WTC11 (cell line): ENCODE data around the gene NR3C2. TPM values are rescaled to one million over a fixed set of nuclear protein-coding genes. Genes with fewer than 3 reads are reported as not detected.

Experiments used
- ATAC-seq: fragments of 200-7000 bp; cut with Tn5 transposase; 2 replicates; pipeline ENCODE4 v1.10.0; 2021; ENCODE audit warnings: mild to moderate bottlenecking, moderate library complexity
- CTCF ChIA-PET: fragments of 300-600 bp; sonication (Branson Sonifier 250); formaldehyde crosslinking; loops from one replicate; lab custom pipeline; 2021; ENCODE audit warnings: antibody characterized with exemption; lab: Charles Lee
- POLR2A ChIA-PET: fragments of 350-600 bp; sonication (Branson Sonifier 250); formaldehyde crosslinking; loops from one replicate; lab custom pipeline; 2021; ENCODE audit warnings: antibody characterized with exemption; lab: Charles Lee
- DNase-seq: peaks from one replicate; pipeline ENCODE4 v3.0.0; 2021; ENCODE audit warnings: low spot score
- H3K27ac Mint-ChIP-seq: 2 replicates; pipeline ENCODE4 v1.8.0; 2021; ENCODE audit warnings: mixed read lengths
- H3K27me3 Mint-ChIP-seq: 2 replicates; pipeline ENCODE4 v1.8.0; 2021; ENCODE audit warnings: low read depth, mild to moderate bottlenecking, moderate library complexity, mixed read lengths
- H3K36me3 Mint-ChIP-seq: 2 replicates; pipeline ENCODE4 v1.8.0; 2021; ENCODE audit warnings: mixed read lengths
- H3K4me1 Mint-ChIP-seq: 2 replicates; pipeline ENCODE4 v1.8.0; 2022; ENCODE audit warnings: mixed read lengths
- H3K4me3 Mint-ChIP-seq: 2 replicates; pipeline ENCODE4 v1.8.0; 2021; ENCODE audit warnings: mild to moderate bottlenecking, moderate library complexity, mixed read lengths
- H3K9me3 Mint-ChIP-seq: 2 replicates; pipeline ENCODE4 v1.8.0; 2021; ENCODE audit warnings: mixed read lengths
- CREM ChIP-seq: sonication (generic); formaldehyde crosslinking; IDR thresholded peaks from 2 replicates; pipeline ENCODE4 v1.8.1; 2022; ENCODE audit warnings: mild to moderate bottlenecking, missing genetic modification reagents, moderate library complexity
- EMX1 ChIP-seq: fragments of 250-450 bp; sonication (Bioruptor Pico); IDR thresholded peaks from 2 replicates; pipeline ENCODE4 v1.8.0; 2021; ENCODE audit warnings: mild to moderate bottlenecking
- ESRRA ChIP-seq: sonication (generic); formaldehyde crosslinking; IDR thresholded peaks from 2 replicates; pipeline ENCODE4 v1.8.1; 2022; ENCODE audit warnings: mild to moderate bottlenecking, missing genetic modification reagents, borderline replicate concordance
- GABPB1 ChIP-seq: sonication (generic); formaldehyde crosslinking; IDR thresholded peaks from 2 replicates; pipeline ENCODE4 v1.8.1; 2023; ENCODE audit warnings: mild to moderate bottlenecking, missing genetic modification reagents
- HMGA2 ChIP-seq: fragments of 250-450 bp; sonication (Bioruptor Pico); IDR thresholded peaks from 2 replicates; pipeline ENCODE4 v1.4.0; 2021; ENCODE audit warnings: mild to moderate bottlenecking, moderate library complexity
- IRF2 ChIP-seq: sonication (generic); formaldehyde crosslinking; IDR thresholded peaks from 2 replicates; pipeline ENCODE4 v1.8.0; 2022; ENCODE audit warnings: low read depth, missing genetic modification reagents, borderline replicate concordance
- JUN ChIP-seq: sonication (generic); formaldehyde crosslinking; IDR thresholded peaks from 2 replicates; pipeline ENCODE4 v1.8.0; 2023; ENCODE audit warnings: mild to moderate bottlenecking, missing genetic modification reagents
- NFE2L1 ChIP-seq: sonication (generic); formaldehyde crosslinking; IDR thresholded peaks from 2 replicates; pipeline ENCODE4 v1.8.1; 2023; ENCODE audit warnings: missing genetic modification reagents
- NR1H2 ChIP-seq: sonication (generic); formaldehyde crosslinking; IDR thresholded peaks from 2 replicates; pipeline ENCODE4 v1.9.0; 2021; ENCODE audit warnings: mild to moderate bottlenecking, moderate library complexity, missing genetic modification reagents
- RORB ChIP-seq: fragments of 250-450 bp; sonication (Bioruptor Pico); IDR thresholded peaks from 2 replicates; pipeline ENCODE4 v1.9.0; 2021; ENCODE audit warnings: mild to moderate bottlenecking
- SMAD4 ChIP-seq: sonication (generic); formaldehyde crosslinking; IDR thresholded peaks from 2 replicates; pipeline ENCODE4 v1.8.0; 2022; ENCODE audit warnings: mild to moderate bottlenecking, missing genetic modification reagents
- SOX15 ChIP-seq: fragments of 250-450 bp; sonication (Bioruptor Pico); IDR thresholded peaks from 2 replicates; pipeline ENCODE4 v1.9.0; 2021; ENCODE audit warnings: mild to moderate bottlenecking
- SP1 ChIP-seq: sonication (generic); formaldehyde crosslinking; conservative IDR thresholded peaks from 2 replicates; pipeline ENCODE4 v1.8.1; 2022; ENCODE audit warnings: missing genetic modification reagents
- ZBTB21 ChIP-seq: sonication (generic); formaldehyde crosslinking; IDR thresholded peaks from 2 replicates; pipeline ENCODE4 v1.8.1; 2023; ENCODE audit warnings: mild to moderate bottlenecking, missing genetic modification reagents, borderline replicate concordance
- ZNF219 ChIP-seq: sonication (generic); formaldehyde crosslinking; IDR thresholded peaks from 2 replicates; pipeline ENCODE4 v1.8.0; 2023; ENCODE audit warnings: missing genetic modification reagents, mild to moderate bottlenecking, borderline replicate concordance
- ZNF416 ChIP-seq: fragments of 250-450 bp; sonication (Bioruptor Pico); IDR thresholded peaks from 2 replicates; pipeline ENCODE4 v1.9.0; 2021; ENCODE audit warnings: mild to moderate bottlenecking, inconsistent platforms
- ZNF423 ChIP-seq: fragments of 250-450 bp; sonication (Bioruptor Pico); IDR thresholded peaks from 2 replicates; pipeline ENCODE4 v2.1.2; 2022; ENCODE audit warnings: mild to moderate bottlenecking, moderate library complexity
- total RNA-seq: library from RNA; stranded (reverse); gene quantifications from 3 replicates; pipeline ENCODE4 v1.2.3, GENCODE V29; 2021
- TF ChIP-seq, protein P1 (sequence below): sonication (generic); formaldehyde crosslinking; IDR thresholded peaks from 2 replicates; pipeline ENCODE4 v1.8.1; 2023; ENCODE audit warnings: mild to moderate bottlenecking, missing genetic modification reagents, moderate library complexity
- TF ChIP-seq, protein P2 (sequence below): sonication (generic); formaldehyde crosslinking; IDR thresholded peaks from 2 replicates; pipeline ENCODE4 v1.8.0; 2023; ENCODE audit warnings: missing genetic modification reagents
- TF ChIP-seq, protein P3 (sequence below): sonication (generic); formaldehyde crosslinking; IDR thresholded peaks from 2 replicates; pipeline ENCODE4 v1.8.1; 2022; ENCODE audit warnings: mild to moderate bottlenecking, moderate library complexity, missing genetic modification reagents
- TF ChIP-seq, protein P4 (sequence below): fragments of 250-450 bp; sonication (Bioruptor Pico); conservative IDR thresholded peaks from 2 replicates; pipeline ENCODE4 v1.9.0; 2021; ENCODE audit warnings: mild to moderate bottlenecking
- TF ChIP-seq, protein P5 (sequence below): fragments of 250-450 bp; sonication (Bioruptor Pico); IDR thresholded peaks from 2 replicates; pipeline ENCODE4 v1.9.0; 2021; ENCODE audit warnings: mild to moderate bottlenecking

Gene NR3C2
- total RNA-seq, 1 experiment from 2014 or later = 2.8 TPM

DNA sequence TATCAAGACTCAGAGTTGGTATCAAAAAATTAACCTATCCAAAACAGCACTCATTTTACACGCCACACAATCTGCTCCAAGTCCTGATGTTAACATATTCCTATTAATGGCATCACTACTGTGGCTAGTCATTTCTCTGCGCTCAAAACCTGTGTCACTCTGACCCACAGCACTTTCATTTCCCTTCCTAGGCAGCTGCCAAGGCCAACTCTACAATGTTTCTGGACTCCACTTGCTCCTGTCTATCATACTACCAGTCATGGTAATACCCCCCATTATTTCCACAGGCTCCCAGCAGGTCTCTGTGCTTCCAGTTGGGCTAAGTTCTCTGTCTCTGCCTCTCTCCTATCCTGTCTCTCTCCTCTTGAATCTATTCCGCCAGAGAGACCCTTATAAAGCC is 323.6 kb downstream of the NR3C2 start:
- Mint-ChIP-seq H3K4me1 (peaks cover 30% of the 10 kb centered on the region), H3K36me3 (peaks cover 20% of the 10 kb centered on the region), H3K9me3 (peaks cover 35% of the 10 kb centered on the region), H3K4me3 (no peak overlapping the region), H3K27me3 (peaks cover 14% of the 10 kb centered on the region), H3K27ac (no peak overlapping the region)
- ATAC-seq (no peak), DNase-seq (no peak)
- POLR2A ChIA-PET = no interaction called here
- no peak for TF ChIP-seq NR1H2 (CRISPR knock-in tag)
- TF ChIP-seq JUN (CRISPR knock-in tag) = no peak
- TF ChIP-seq SP1 = no peak
- TF ChIP-seq, protein P1, sequence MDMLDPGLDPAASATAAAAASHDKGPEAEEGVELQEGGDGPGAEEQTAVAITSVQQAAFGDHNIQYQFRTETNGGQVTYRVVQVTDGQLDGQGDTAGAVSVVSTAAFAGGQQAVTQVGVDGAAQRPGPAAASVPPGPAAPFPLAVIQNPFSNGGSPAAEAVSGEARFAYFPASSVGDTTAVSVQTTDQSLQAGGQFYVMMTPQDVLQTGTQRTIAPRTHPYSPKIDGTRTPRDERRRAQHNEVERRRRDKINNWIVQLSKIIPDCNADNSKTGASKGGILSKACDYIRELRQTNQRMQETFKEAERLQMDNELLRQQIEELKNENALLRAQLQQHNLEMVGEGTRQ (CRISPR knock-in tag) = no peak
- TF ChIP-seq ZNF423 (CRISPR knock-in tag) = no peak
- CTCF ChIA-PET = no interaction called here

DNA sequence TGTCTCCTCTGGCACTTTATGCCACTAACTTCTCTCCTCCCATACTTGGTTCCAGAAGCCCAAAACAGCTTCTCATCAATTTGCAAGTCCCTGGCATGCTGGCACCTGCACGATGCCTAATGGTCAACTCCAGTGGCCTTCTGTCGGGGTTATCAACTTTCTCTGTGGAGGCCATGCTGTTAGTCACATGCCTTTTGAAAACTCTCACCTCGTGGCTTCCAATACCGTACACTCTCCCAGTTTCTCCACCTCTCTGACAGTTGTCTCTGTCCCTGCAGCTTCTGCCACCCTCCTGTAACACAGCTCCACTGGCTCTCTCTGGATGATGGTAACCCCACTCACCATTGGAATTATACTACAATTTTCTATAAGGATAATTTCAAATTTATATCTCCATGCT is 324.0 kb downstream of the NR3C2 start:
- H3K27ac Mint-ChIP-seq = no peak overlapping the region
- H3K27me3 Mint-ChIP-seq = peaks cover 14% of the 10 kb centered on the region
- H3K4me3 Mint-ChIP-seq = no peak overlapping the region
- DNase-seq (no peak), ATAC-seq (no peak)
- no peak for TF ChIP-seq ZBTB21
- no peak for TF ChIP-seq IRF2 (CRISPR knock-in tag)
- TF ChIP-seq ESRRA (CRISPR knock-in tag) = no peak
- TF ChIP-seq, protein P2, sequence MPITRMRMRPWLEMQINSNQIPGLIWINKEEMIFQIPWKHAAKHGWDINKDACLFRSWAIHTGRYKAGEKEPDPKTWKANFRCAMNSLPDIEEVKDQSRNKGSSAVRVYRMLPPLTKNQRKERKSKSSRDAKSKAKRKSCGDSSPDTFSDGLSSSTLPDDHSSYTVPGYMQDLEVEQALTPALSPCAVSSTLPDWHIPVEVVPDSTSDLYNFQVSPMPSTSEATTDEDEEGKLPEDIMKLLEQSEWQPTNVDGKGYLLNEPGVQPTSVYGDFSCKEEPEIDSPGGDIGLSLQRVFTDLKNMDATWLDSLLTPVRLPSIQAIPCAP = no peak
- no peak for TF ChIP-seq GABPB1 (CRISPR knock-in tag)
- TF ChIP-seq ZNF416 = no peak
- no peak for TF ChIP-seq ZNF219 (CRISPR knock-in tag)
- no peak for TF ChIP-seq CREM (CRISPR knock-in tag)
- TF ChIP-seq SOX15 (CRISPR knock-in tag) = no peak
- TF ChIP-seq, protein P1 (CRISPR knock-in tag) = no peak
- no peak for TF ChIP-seq EMX1 (CRISPR knock-in tag)
- TF ChIP-seq NFE2L1 (CRISPR knock-in tag) = no peak
- TF ChIP-seq RORB = no peak
- TF ChIP-seq, protein P3, sequence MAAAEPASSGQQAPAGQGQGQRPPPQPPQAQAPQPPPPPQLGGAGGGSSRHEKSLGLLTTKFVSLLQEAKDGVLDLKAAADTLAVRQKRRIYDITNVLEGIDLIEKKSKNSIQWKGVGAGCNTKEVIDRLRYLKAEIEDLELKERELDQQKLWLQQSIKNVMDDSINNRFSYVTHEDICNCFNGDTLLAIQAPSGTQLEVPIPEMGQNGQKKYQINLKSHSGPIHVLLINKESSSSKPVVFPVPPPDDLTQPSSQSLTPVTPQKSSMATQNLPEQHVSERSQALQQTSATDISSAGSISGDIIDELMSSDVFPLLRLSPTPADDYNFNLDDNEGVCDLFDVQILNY (CRISPR knock-in tag) = no peak
- TF ChIP-seq HMGA2 = no peak
- TF ChIP-seq, protein P4, sequence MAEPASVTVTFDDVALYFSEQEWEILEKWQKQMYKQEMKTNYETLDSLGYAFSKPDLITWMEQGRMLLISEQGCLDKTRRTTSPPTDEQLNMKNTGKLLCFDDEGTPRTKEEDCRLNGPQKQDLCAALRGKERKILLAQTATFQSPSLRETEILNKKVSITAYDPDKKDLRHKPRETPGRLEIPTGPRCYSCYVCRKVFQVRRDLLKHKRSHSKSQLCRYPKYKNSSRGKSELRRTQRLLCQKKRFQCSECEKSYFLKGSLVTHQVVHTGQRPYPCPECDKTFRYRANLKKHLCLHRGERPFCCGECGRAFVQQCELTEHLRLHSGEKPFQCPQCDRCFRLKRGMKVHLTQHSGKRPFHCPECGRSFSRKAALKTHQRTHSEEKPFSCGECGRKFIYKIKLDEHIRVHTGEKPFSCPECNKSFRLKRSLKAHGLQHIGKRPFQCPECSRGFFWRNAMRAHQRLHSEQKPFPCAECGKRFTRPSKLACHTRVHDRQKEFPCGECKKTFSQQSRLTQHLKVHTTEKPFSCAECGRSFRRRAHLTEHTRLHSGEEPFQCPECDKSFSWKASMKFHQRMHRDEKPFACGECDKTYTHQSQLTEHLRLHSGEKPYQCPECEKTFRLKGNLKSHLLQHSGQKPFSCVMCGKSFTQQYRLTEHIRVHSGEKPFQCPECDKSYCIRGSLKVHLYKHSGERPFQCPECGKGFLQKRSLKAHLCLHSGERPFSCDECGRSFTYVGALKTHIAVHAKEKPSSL (CRISPR knock-in tag) = no peak
- TF ChIP-seq, protein P5, sequence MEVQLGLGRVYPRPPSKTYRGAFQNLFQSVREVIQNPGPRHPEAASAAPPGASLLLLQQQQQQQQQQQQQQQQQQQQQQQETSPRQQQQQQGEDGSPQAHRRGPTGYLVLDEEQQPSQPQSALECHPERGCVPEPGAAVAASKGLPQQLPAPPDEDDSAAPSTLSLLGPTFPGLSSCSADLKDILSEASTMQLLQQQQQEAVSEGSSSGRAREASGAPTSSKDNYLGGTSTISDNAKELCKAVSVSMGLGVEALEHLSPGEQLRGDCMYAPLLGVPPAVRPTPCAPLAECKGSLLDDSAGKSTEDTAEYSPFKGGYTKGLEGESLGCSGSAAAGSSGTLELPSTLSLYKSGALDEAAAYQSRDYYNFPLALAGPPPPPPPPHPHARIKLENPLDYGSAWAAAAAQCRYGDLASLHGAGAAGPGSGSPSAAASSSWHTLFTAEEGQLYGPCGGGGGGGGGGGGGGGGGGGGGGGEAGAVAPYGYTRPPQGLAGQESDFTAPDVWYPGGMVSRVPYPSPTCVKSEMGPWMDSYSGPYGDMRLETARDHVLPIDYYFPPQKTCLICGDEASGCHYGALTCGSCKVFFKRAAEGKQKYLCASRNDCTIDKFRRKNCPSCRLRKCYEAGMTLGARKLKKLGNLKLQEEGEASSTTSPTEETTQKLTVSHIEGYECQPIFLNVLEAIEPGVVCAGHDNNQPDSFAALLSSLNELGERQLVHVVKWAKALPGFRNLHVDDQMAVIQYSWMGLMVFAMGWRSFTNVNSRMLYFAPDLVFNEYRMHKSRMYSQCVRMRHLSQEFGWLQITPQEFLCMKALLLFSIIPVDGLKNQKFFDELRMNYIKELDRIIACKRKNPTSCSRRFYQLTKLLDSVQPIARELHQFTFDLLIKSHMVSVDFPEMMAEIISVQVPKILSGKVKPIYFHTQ (CRISPR knock-in tag) = no peak
- no peak for TF ChIP-seq SMAD4 (CRISPR knock-in tag)
- peaks cover 33% of the 10 kb centered on the region for H3K4me1 Mint-ChIP-seq
- H3K36me3 Mint-ChIP-seq = peaks cover 15% of the 10 kb centered on the region
- POLR2A ChIA-PET = no interaction called here
- H3K9me3 Mint-ChIP-seq = peaks cover 30% of the 10 kb centered on the region
- CTCF ChIA-PET = no interaction called here
